H1 (cell line): ENCODE data around the gene CTIF. TPM values are rescaled to one million over a fixed set of nuclear protein-coding genes. Genes with fewer than 3 reads are reported as not detected.

ENCODE experiments used
- CTCF ChIA-PET: fragments of 300-600 bp; sonication (Branson Sonifier 250); formaldehyde crosslinking; loops from one replicate; lab custom pipeline; 2021; ENCODE audit not compliant: partially characterized antibody; lab: Charles Lee
- POLR2A ChIA-PET: fragments of 300-600 bp; sonication (Branson Sonifier 250); formaldehyde crosslinking; loops from one replicate; lab custom pipeline; 2021; ENCODE audit warnings: inconsistent platforms; ENCODE audit not compliant: partially characterized antibody; lab: Charles Lee
- DNase-seq, 2 experiments: peaks; one replicate each; pipeline versions ENCODE4 v3.0.0 to v3.0.0-alpha.2; 2010 to 2022; ENCODE audit warnings: low spot score in 2 of 2, low read depth in 1 of 2, mixed read lengths in 1 of 2
- FAIRE-seq: peaks from 2 replicates; lab custom pipeline; 2011; peaks lifted over from hg19 to GRCh38; lab: Jason Lieb, UNC
- H2AFZ ChIP-seq: 2 replicates; pipeline ENCODE4 v1.8.1; 2012; ENCODE audit warnings: low read length, inconsistent platforms
- H2AK5ac ChIP-seq: 2 replicates; pipeline ENCODE4 v1.6.1; 2013; ENCODE audit warnings: low read depth, low read length
- H2BK120ac ChIP-seq: replicated peaks from 2 replicates; pipeline ENCODE3; 2013; ENCODE audit warnings: low read depth, low read length, inconsistent platforms
- H2BK12ac ChIP-seq: 2 replicates; pipeline ENCODE4 v1.6.1; 2013; ENCODE audit warnings: low read depth, low read length
- H2BK15ac ChIP-seq: 2 replicates; pipeline ENCODE4 v1.6.1; 2013; ENCODE audit warnings: low read length
- H2BK20ac ChIP-seq: 2 replicates; pipeline ENCODE4 v1.6.1; 2013; ENCODE audit warnings: low read length
- H2BK5ac ChIP-seq: 2 replicates; pipeline ENCODE4 v1.6.1; 2013; ENCODE audit warnings: low read depth, low read length
- H3K14ac ChIP-seq: 2 replicates; pipeline ENCODE4 v1.6.1; 2013; ENCODE audit warnings: inconsistent platforms; ENCODE audit not compliant: insufficient read length
- H3K18ac ChIP-seq: 2 replicates; pipeline ENCODE4 v1.6.1; 2013; ENCODE audit warnings: low read length; ENCODE audit errors: extremely low read depth
- H3K23ac ChIP-seq: 2 replicates; pipeline ENCODE4 v1.6.1; 2013; ENCODE audit warnings: inconsistent platforms; ENCODE audit not compliant: insufficient read length
- H3K23me2 ChIP-seq: 2 replicates; pipeline ENCODE4 v1.6.1; 2013; ENCODE audit warnings: low read depth, low read length
- H3K27ac ChIP-seq: 2 replicates; pipeline ENCODE4 v1.6.1; 2011; ENCODE audit warnings: low read depth, low read length, inconsistent platforms
- H3K27me3 ChIP-seq, 4 experiments: replicated peaks in 1 of 4; 1 replicate in 1 of 4; 2 replicates in 3 of 4; pipeline versions ENCODE4 v1.6.1 to v1.8.1; 2011 to 2013; ENCODE audit warnings: low read length in 3 of 4, mild to moderate bottlenecking in 3 of 4, inconsistent platforms in 2 of 4, mixed read lengths in 2 of 4, moderate library complexity in 1 of 4; ENCODE audit not compliant: control insufficient read depth in 3 of 4, insufficient read depth in 3 of 4; ENCODE audit errors: extremely low read depth in 1 of 4
- H3K36me3 ChIP-seq, 4 experiments: 2 replicates each; pipeline versions ENCODE4 v1.6.1 to v1.8.1; 2011 to 2013; ENCODE audit warnings: mild to moderate bottlenecking in 4 of 4, low read length in 3 of 4, moderate library complexity in 2 of 4, control low read depth in 1 of 4, inconsistent platforms in 1 of 4; ENCODE audit not compliant: insufficient read depth in 4 of 4, control insufficient read depth in 2 of 4
- H3K4ac ChIP-seq: replicated peaks from 2 replicates; pipeline ENCODE3; 2013; ENCODE audit warnings: low read length, low read depth, mixed read lengths, inconsistent platforms; ENCODE audit not compliant: insufficient read length
- H3K4me1 ChIP-seq, 4 experiments: replicated peaks in 1 of 4; 1 replicate in 1 of 4; 2 replicates in 3 of 4; pipeline versions ENCODE4 v1.6.1 to v1.8.1; 2011 to 2013; ENCODE audit warnings: low read length in 3 of 4, inconsistent platforms in 2 of 4, mixed read lengths in 1 of 4; ENCODE audit not compliant: insufficient read depth in 4 of 4, control insufficient read depth in 3 of 4
- H3K4me2 ChIP-seq, 2 experiments: 2 replicates each; pipeline versions ENCODE4 v1.6.1 to v1.8.1; 2011 to 2013; ENCODE audit warnings: low read depth in 2 of 2, low read length in 2 of 2, control low read depth in 1 of 2, inconsistent platforms in 1 of 2, mild to moderate bottlenecking in 1 of 2; ENCODE audit not compliant: insufficient read depth in 1 of 2
- H3K4me3 ChIP-seq, 4 experiments: fragments of 200-600, 300-600 bp in 1 of 4; sonication (generic), shearing (Covaris generic), sonication (Bioruptor Twin) in 1 of 4; 2 replicates each; pipeline versions ENCODE4 v1.5.1 to v1.8.1; 2011 to 2016; ENCODE audit warnings: low read length in 4 of 4, low read depth in 3 of 4, control low read depth in 2 of 4, inconsistent platforms in 2 of 4, mild to moderate bottlenecking in 2 of 4, mixed read lengths in 1 of 4, moderate library complexity in 1 of 4; ENCODE audit not compliant: insufficient read depth in 2 of 4; ENCODE audit errors: extremely low read depth in 1 of 4
- H3K56ac ChIP-seq: replicated peaks from 2 replicates; pipeline ENCODE3; 2013; ENCODE audit warnings: low read depth, mild to moderate bottlenecking, mixed read lengths, low read length, inconsistent platforms; ENCODE audit not compliant: insufficient read length
- H3K79me1 ChIP-seq: 2 replicates; pipeline ENCODE4 v1.6.1; 2013; ENCODE audit warnings: low read depth, low read length, control low read depth
- H3K79me2 ChIP-seq, 2 experiments: 2 replicates each; pipeline versions ENCODE4 v1.6.1 to v1.8.1; 2012 to 2013; ENCODE audit warnings: low read length in 2 of 2, mild to moderate bottlenecking in 2 of 2, inconsistent platforms in 1 of 2; ENCODE audit not compliant: insufficient read depth in 2 of 2, control insufficient read depth in 1 of 2
- H3K9ac ChIP-seq, 4 experiments: replicated peaks in 1 of 4; 1 replicate in 1 of 4; 2 replicates in 3 of 4; pipeline versions ENCODE4 v1.6.1 to v1.8.1; 2011 to 2013; ENCODE audit warnings: low read depth in 3 of 4, low read length in 3 of 4, control low read depth in 2 of 4, mild to moderate bottlenecking in 2 of 4, moderate library complexity in 2 of 4, inconsistent platforms in 1 of 4; ENCODE audit errors: extremely low read depth in 1 of 4
- H3K9me3 ChIP-seq, 2 experiments: 2 replicates each; pipeline versions ENCODE4 v1.6.1 to v1.8.1; 2012 to 2013; ENCODE audit warnings: mild to moderate bottlenecking in 2 of 2, moderate library complexity in 2 of 2, control low read depth in 1 of 2, inconsistent platforms in 1 of 2, low read depth in 1 of 2, low read length in 1 of 2, mixed read lengths in 1 of 2; ENCODE audit not compliant: insufficient read depth in 2 of 2
- H4K20me1 ChIP-seq, 2 experiments: replicated peaks in 1 of 2; 2 replicates each; pipeline versions ENCODE3 to v1.8.1; 2011 to 2013; ENCODE audit warnings: inconsistent platforms in 2 of 2, low read length in 2 of 2, mild to moderate bottlenecking in 1 of 2; ENCODE audit not compliant: insufficient read depth in 2 of 2, control insufficient read depth in 1 of 2
- H4K5ac ChIP-seq: 2 replicates; pipeline ENCODE4 v1.6.1; 2013; ENCODE audit warnings: low read length, low read depth, mixed read lengths, inconsistent platforms; ENCODE audit not compliant: insufficient read length
- H4K8ac ChIP-seq: 2 replicates; pipeline ENCODE4 v1.8.0; 2013; ENCODE audit warnings: mild to moderate bottlenecking, moderate library complexity, low read length, inconsistent platforms; ENCODE audit not compliant: insufficient read depth; ENCODE audit errors: extremely low read depth
- H4K91ac ChIP-seq: replicated peaks from 2 replicates; pipeline ENCODE3; 2013; ENCODE audit warnings: low read length, mixed read lengths, inconsistent platforms; ENCODE audit not compliant: insufficient read length
- EZH2 ChIP-seq: fragments of 200-600 bp; sonication (generic); IDR thresholded peaks from 2 replicates; pipeline ENCODE4 v1.7.1; 2012; ENCODE audit warnings: low read depth, mild to moderate bottlenecking, moderate library complexity, low read length, inconsistent platforms; ENCODE audit not compliant: severe bottlenecking
- FOSL1 ChIP-seq: IDR thresholded peaks from 2 replicates; pipeline ENCODE4 v1.6.1; 2011; ENCODE audit warnings: mild to moderate bottlenecking, low read depth, low read length, moderate library complexity; ENCODE audit not compliant: insufficient read depth
- GABPA ChIP-seq: IDR thresholded peaks from 2 replicates; pipeline ENCODE4 v1.6.1; 2011; ENCODE audit warnings: mild to moderate bottlenecking, low read length, moderate library complexity, borderline replicate concordance; ENCODE audit not compliant: insufficient read depth
- GTF2F1 ChIP-seq: IDR thresholded peaks from 2 replicates; pipeline ENCODE4 v1.6.1; 2012; ENCODE audit warnings: low read depth, low read length, improper control_type of control experiment, borderline replicate concordance
- HDAC6 ChIP-seq: IDR thresholded peaks from one replicate; pipeline ENCODE4 v1.7.1; 2012; ENCODE audit warnings: low read depth, mild to moderate bottlenecking, inconsistent platforms, low read length, moderate library complexity
- KDM4A ChIP-seq: IDR thresholded peaks from one replicate; pipeline ENCODE4 v1.7.1; 2012; ENCODE audit warnings: low read depth, mild to moderate bottlenecking, moderate library complexity, low read length, inconsistent platforms; ENCODE audit not compliant: severe bottlenecking
- KDM5A ChIP-seq: fragments of 200-600 bp; IDR thresholded peaks from 2 replicates; pipeline ENCODE4 v1.7.1; 2012; ENCODE audit warnings: mild to moderate bottlenecking, low read length, inconsistent platforms, mixed read lengths
- NRF1 ChIP-seq: IDR thresholded peaks from 2 replicates; pipeline ENCODE4 v1.6.1; 2011; ENCODE audit warnings: mild to moderate bottlenecking, low read depth, low read length, improper control_type of control experiment
- RBBP5 ChIP-seq: IDR thresholded peaks from 2 replicates; pipeline ENCODE4 v1.7.1; 2012; ENCODE audit warnings: low read depth, mild to moderate bottlenecking, inconsistent platforms, low read length, moderate library complexity, borderline replicate concordance
- SP2 ChIP-seq: IDR thresholded peaks from 2 replicates; pipeline ENCODE4 v1.6.1; 2012; ENCODE audit warnings: mild to moderate bottlenecking, low read length, inconsistent platforms
- SP4 ChIP-seq: IDR thresholded peaks from 2 replicates; pipeline ENCODE4 v1.6.1; 2012; ENCODE audit warnings: low read length, inconsistent platforms
- TBP ChIP-seq: IDR thresholded peaks from 2 replicates; pipeline ENCODE4 v1.6.1; 2011; ENCODE audit warnings: low read depth, low read length, improper control_type of control experiment
- TEAD4 ChIP-seq: IDR thresholded peaks from 2 replicates; pipeline ENCODE4 v1.6.1; 2012; ENCODE audit warnings: low read depth, low read length, inconsistent platforms, mixed read lengths
- WGBS, 2 experiments: shearing (Covaris generic) in 1 of 2; methylation state at CpG; one replicate each; pipeline versions ENCODE4 v1.1.6 to v1.1.7; 2013 to 2015; ENCODE audit warnings: low lambda C conversion rate in 2 of 2, mixed read lengths in 2 of 2, inconsistent platforms in 1 of 2, low coverage in 1 of 2, missing lambda C conversion rate in 1 of 2; ENCODE audit not compliant: insufficient replicate concordance in 2 of 2, insufficient coverage in 1 of 2, insufficient read length in 1 of 2; ENCODE audit errors: extremely low coverage in 1 of 2, missing lambda C conversion rate in 1 of 2; 5-methylcytosine and 5-hydroxymethylcytosine counted together
- polyA plus RNA-seq, 7 experiments: library from polyadenylated mRNA; depleted of rRNA in 3 of 7; stranded (reverse) in 5 of 7; unstranded in 2 of 7; fragments of >200 nt in 5 of 7; fragments of 200-250 nt in 2 of 7; gene quantifications; 1 replicate in 5 of 7; 2 replicates in 1 of 7; 4 replicates in 1 of 7; pipeline versions ENCODE4 v1.2.1 to v1.2.3, GENCODE V29; 2011 to 2013; ENCODE audit warnings: missing spikeins in 2 of 7, mixed read lengths in 2 of 7
- total RNA-seq: library from RNA; stranded (reverse); fragmentation: NEBNext Ultra II Directional; extraction: Animal tissue kit (Norgen Biotek cat#: 25700); gene quantifications from 2 replicates; pipeline ENCODE4 v1.2.1, GENCODE V29; 2021
- TF ChIP-seq, protein P1 (sequence below): IDR thresholded peaks from 2 replicates; pipeline ENCODE4 v1.6.1; 2011; ENCODE audit warnings: low read length, improper control_type of control experiment

CTIF gene
- total and polyA plus RNA-seq, 2 of the 8 experiments (the other 6 are each of a cell fraction or from before 2014, with no cell fraction given) = 9.0 to 17.8 TPM

- POLR2A ChIA-PET = no interaction called here
- Histone ChIP-seq H2BK20ac (no peak overlapping the region), H3K14ac (no peak overlapping the region), H2BK15ac (no peak overlapping the region), H3K9ac (no peak overlapping the region), H4K20me1 (no peaks in the 10 kb centered on the region), H3K4me2 (no peak overlapping the region), H3K27ac (no peak overlapping the region), H2BK120ac (no peak overlapping the region), H2BK5ac (no peak overlapping the region), H4K91ac (no peak overlapping the region), H3K36me3 (no peaks in the 10 kb centered on the region), H3K18ac (no peak overlapping the region), H3K23ac (no peak overlapping the region), H3K9me3 (no peaks in the 10 kb centered on the region), H2AFZ (no peak overlapping the region), H4K5ac (no peak overlapping the region), H3K23me2 (no peaks in the 10 kb centered on the region), H3K4me1 (no peaks in the 10 kb centered on the region), H3K79me1 (no peaks in the 10 kb centered on the region; the same call in 1 of the 2 replicates), H2BK12ac (no peak overlapping the region), H2AK5ac (no peak overlapping the region), H3K4me3 (no peak overlapping the region), H3K79me2 (no peaks in the 10 kb centered on the region), H3K56ac (no peak overlapping the region), H3K4ac (no peak overlapping the region), H3K27me3 (no peaks in the 10 kb centered on the region), H4K8ac (no peak overlapping the region)
- FAIRE-seq (no peak), DNase-seq (no peak)
- CTCF ChIA-PET = interaction anchor here (1.7 to 4.8 kb wide), 3 partner anchors 14 to 344 kb away, joined by 5 to 24 read pairs (median 6); no protein-coding TSS in a partner anchor
- TF ChIP-seq, protein P1, sequence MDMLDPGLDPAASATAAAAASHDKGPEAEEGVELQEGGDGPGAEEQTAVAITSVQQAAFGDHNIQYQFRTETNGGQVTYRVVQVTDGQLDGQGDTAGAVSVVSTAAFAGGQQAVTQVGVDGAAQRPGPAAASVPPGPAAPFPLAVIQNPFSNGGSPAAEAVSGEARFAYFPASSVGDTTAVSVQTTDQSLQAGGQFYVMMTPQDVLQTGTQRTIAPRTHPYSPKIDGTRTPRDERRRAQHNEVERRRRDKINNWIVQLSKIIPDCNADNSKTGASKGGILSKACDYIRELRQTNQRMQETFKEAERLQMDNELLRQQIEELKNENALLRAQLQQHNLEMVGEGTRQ = no peak
- TF ChIP-seq KDM4A (no peak), HDAC6 (no peak), KDM5A (no peak), GABPA (no peak), RBBP5 (no peak), FOSL1 (no peak), SP4 (no peak), SP2 (no peak), TBP (no peak), GTF2F1 (no peak), TEAD4 (no peak), EZH2 (no peak), NRF1 (no peak)
- WGBS, 2 experiments = 90% methylated on average over 1 of the region's 1 CpG; no CpG with 5 or more reads in 1 of the 2 experiments
These were observed 158.6 kb downstream of the CTIF start for GRCh38 chr18:48697441-48697840.
